Raji (cell line): ENCODE measurements around the gene PSTPIP2.

Experiments used
- POLR2A ChIP-seq: IDR thresholded peaks from 2 replicates; pipeline ENCODE4 v1.6.1; 2011; ENCODE audit warnings: low read depth, low read length, control low read depth; ENCODE audit not compliant: insufficient read depth

The PSTPIP2 gene

DNA sequence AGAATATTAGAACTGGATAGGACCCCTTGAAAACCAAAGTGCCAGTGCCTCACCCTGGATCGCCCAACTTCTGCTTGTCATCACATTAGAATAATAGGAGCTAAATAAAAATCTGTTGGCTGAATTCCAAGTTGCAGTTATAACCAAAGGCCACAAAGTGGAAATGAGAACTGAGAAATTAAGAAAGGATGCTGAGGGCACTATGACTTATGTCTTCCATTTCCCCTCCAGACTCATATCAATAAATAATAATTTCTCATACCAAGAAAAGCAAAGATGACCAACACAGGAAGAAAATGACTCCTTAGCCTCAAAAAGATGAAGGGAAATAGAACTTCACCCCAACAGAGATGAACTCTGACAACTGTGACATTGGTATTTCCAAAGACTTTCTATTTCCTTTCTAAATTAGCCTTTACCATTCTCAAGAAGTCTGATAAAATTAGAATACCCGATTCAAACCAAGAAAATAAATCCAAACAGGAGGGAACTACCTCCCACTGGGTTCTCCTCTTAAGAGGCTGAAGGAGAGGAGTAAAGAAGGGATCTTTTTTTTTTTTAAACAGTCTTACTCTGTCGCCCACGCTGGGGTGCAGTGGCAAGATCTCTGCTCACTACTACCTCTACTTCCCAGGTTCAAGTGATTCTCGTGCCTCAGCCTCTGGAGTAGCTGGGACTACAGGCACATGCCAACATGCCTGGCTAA lies 58.4 kb downstream of the PSTPIP2 start:
- no peak for TF ChIP-seq POLR2A

- TF ChIP-seq POLR2A: no peak
Observed at GRCh38 chr18:46010676-46011075, 61.4 kb downstream of the PSTPIP2 start.

GRCh38 chr18:46010050-46010449 lies 62.0 kb downstream of the PSTPIP2 start:
- TF ChIP-seq POLR2A: no peak

GRCh38 chr18:46009125-46009840 lies 62.8 kb downstream of the PSTPIP2 start:
- no peak for TF ChIP-seq POLR2A

GRCh38 chr18:46008531-46008930 lies 63.5 kb downstream of the PSTPIP2 start:
- no peak for TF ChIP-seq POLR2A

DNA sequence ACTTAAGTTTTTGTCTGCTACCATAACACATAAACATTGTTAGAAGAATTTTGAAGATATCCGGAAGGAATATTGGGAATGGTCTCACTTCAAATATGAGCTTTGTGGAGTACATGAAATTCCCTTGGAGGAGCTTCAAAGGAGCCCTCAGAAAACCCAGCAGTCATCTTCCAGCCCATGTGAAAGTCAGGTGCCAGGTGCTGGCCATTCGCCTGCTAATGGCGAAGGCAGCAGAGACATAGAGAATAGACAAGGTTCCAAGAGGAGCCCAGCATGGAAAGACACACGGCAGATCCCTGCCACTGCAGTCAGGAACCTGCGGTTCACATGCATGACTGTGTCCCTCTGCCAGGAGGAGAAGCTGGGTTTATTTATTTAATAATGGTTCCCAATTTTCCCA lies 64.9 kb downstream of the PSTPIP2 start:
- no peak for TF ChIP-seq POLR2A

DNA sequence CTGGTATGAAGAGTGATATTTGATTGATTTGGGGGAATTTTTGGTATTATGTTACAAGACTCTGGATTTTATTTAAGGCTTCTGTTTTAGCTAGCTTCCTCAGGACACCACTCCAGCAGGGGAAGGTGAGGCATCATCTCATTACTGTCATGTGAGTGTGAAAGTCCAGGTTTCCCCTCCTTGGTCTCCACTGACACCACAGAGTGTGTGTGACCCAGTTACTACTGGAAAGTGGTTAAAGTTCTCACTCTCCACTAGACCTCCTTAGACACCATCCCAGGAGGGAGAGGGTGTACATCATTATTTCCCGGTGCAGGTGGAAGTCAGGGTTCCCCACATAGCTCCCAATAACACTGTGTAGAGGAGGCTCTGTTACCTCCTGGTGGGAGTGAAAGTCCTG lies 69.1 kb downstream of the PSTPIP2 start:
- no peak for TF ChIP-seq POLR2A

DNA sequence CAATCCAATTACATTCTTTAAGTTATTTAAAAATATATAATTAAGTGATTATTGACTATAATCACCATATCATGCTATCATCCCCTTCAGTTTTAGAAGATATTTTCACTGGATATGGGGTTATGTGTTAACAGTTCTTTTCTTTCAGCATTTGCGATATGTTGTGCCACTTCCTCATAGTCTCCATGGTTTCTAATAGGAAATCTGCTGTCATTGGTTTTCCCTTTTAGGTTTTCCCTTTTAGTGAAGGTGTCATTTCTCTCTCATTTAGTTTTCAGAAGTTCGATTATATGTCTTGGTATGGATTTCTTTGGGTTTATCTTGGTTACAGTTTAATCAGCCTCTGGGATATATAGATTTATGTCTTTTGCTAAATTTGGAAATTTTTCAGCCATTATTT lies 70.2 kb downstream of the PSTPIP2 start:
- TF ChIP-seq POLR2A: no peak

DNA sequence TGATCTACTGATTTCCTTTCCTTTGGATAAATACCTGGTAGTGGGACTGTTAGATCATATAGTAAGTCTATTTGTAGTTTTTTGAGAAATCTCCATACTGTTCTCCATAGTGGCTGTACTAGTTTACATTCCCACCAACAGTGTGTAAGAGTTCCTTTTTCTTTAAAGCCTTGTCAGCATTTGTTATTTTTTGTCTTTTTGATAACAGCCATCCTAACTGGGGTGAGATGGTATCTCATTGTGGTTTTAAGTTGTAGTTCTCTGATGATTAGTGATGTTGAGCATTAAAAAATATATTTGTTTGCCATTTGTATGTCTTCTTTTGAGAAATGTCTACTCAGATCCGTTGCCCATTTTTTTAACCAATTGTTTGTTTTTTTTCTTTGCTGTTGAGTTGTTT lies 71.0 kb downstream of the PSTPIP2 start:
- no peak for TF ChIP-seq POLR2A

GRCh38 chr18:45999536-45999935 lies 72.5 kb downstream of the PSTPIP2 start:
- TF ChIP-seq POLR2A: no peak

- no peak for TF ChIP-seq POLR2A
Observed at GRCh38 chr18:45998244-45998643, 73.8 kb downstream of the PSTPIP2 start.

GRCh38 chr18:45997700-45998151 lies 74.3 kb downstream of the PSTPIP2 start:
- no peak for TF ChIP-seq POLR2A

- TF ChIP-seq POLR2A: no peak
Observed at GRCh38 chr18:45995461-45995860, 76.6 kb downstream of the PSTPIP2 start.

DNA sequence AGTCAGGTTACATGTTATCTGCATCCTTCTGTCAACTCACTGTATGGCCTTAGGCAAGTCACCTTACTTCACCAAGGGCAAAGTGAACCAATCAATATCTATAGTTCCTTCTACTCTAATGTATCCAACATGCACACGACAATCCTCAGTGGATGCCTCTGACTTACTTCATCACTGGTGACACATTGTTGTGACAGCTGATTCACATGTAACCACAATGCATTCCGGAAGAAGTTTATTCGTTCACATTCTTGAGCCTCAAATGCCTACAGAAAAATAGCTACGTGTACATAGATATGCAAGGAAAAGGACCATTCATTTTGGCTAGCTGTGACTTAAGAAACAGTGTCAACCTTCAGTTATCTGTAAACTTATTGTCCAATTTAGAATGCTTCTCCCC lies 78.6 kb downstream of the PSTPIP2 start:
- no peak for TF ChIP-seq POLR2A

DNA sequence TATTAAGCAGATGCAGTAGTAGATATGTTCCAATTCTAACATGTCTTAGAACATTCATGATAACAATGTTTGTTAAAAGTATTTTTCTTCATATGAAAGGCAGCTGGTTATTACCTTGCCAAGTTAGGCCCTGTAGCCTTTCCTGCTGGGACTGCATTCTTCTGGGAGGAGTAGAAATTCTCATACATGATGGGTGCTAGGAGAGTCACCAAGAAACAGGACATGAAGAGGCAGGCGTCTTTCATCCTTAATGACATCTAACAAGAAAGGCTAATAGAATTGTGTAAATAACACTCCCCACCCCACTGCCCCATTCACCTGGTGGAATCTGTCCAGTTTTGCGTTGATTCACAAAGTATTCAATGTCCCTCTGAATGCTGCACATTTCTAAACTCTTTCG lies 80.3 kb downstream of the PSTPIP2 start:
- no peak for TF ChIP-seq POLR2A

DNA sequence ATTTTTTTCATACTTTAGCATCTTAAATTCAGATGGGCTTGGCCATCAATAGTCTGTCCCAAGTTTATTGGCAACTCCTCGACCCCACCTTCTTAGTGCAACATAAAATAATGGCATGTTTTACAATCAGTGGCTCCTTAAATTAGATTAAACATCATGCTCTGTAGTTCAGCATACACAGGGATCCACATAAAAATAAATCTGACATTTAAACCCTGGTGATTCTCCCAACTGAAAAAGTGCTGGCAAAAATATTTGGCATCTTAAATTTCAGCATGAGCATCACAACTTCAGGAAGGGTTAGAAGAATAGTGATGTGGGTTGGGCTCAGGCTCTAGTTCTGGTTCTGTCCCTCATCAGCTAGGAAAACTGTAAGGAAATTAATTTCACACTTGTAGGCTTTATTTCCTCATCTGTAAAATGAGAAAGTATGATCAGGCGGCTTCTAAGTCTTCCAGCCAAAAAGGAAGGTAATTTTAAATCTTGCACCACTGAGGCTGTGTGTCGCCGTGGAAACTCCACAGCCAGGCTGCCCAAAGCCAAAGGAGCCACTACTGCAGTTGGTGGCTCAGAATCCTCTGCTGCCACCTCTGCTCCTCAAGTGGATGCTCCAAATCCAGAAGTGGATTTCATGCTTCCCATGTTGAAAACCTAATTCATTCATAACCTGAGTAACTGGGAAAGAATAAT lies 87.4 kb downstream of the PSTPIP2 start:
- no peak for TF ChIP-seq POLR2A

DNA sequence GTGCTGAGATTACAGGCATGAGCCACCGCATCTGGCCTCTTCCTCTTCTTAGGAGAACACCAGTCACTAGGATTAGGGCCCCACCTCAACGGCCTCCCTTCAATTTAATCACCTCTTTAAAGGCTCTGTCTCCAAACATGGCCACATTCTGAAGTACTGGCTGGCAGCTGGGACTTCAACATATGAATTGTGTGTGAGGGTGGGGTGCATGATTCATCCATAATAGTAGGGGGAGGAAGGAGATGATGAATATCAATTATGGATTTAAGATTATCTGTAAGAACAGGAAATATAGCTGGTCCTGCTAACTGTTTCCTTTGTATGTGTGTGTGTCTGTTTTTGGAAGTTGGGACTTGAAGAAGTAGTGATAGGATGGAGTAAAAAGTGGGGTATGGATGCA lies 90.2 kb downstream of the PSTPIP2 start:
- TF ChIP-seq POLR2A: no peak

- TF ChIP-seq POLR2A: no peak
Observed at GRCh38 chr18:45980229-45980628, 91.8 kb downstream of the PSTPIP2 start.
